Endothelial cell of umbilical vein (primary cell): ENCODE results near the gene SAMSN1. TPM values are rescaled to one million over a fixed set of nuclear protein-coding genes. Genes with fewer than 3 reads are reported as not detected.

Source experiments
- BruUV-seq: library from RNA; stranded (reverse); fragments of 400-500 nt; replicated peaks from 2 replicates; lab custom pipeline; 2021; lab: Mats Ljungman, UMichigan
- CTCF ChIA-PET: fragments of 300-600, 350-600 bp; sonication (Branson Sonifier 250); formaldehyde crosslinking; loops from one replicate; lab custom pipeline; 2021; ENCODE audit warnings: antibody characterized with exemption, inconsistent platforms; lab: Charles Lee
- POLR2A ChIA-PET: fragments of 300-600, 350-600 bp; sonication (Branson Sonifier 250); formaldehyde crosslinking; loops from one replicate; lab custom pipeline; 2021; ENCODE audit warnings: antibody characterized with exemption, inconsistent platforms; lab: Charles Lee
- DNase-seq: peaks from one replicate; pipeline ENCODE4 v3.0.0-alpha.2; 2011; ENCODE audit warnings: low read depth, low spot score
- FAIRE-seq: peaks from 2 replicates; lab custom pipeline; 2011; peaks lifted over from hg19 to GRCh38; lab: Jason Lieb, UNC
- H2AFZ ChIP-seq: 2 replicates; pipeline ENCODE4 v1.6.0; 2012; ENCODE audit warnings: low read depth, low read length, control low read depth, inconsistent platforms
- H3K27ac ChIP-seq: 2 replicates; pipeline ENCODE4 v1.5.1; 2011; ENCODE audit warnings: low read depth, mild to moderate bottlenecking, control low read depth, low read length, moderate library complexity; ENCODE audit not compliant: insufficient read depth
- H3K27me3 ChIP-seq, 2 experiments: 2 replicates each; pipeline versions ENCODE4 v1.6.0 to v1.6.1; 2011; ENCODE audit warnings: low read length in 2 of 2, mixed read lengths in 1 of 2; ENCODE audit not compliant: control insufficient read depth in 2 of 2, insufficient read depth in 2 of 2
- H3K36me3 ChIP-seq, 2 experiments: 2 replicates in 1 of 2; 3 replicates in 1 of 2; pipeline ENCODE4 v1.5.1; 2011; ENCODE audit warnings: low read length in 2 of 2, mild to moderate bottlenecking in 1 of 2, moderate library complexity in 1 of 2; ENCODE audit not compliant: control insufficient read depth in 2 of 2, insufficient read depth in 2 of 2; ENCODE audit errors: extremely low read depth in 1 of 2
- H3K4me1 ChIP-seq: 3 replicates; pipeline ENCODE4 v1.5.1; 2011; ENCODE audit warnings: mild to moderate bottlenecking, low read length; ENCODE audit not compliant: control insufficient read depth, insufficient read depth; ENCODE audit errors: extremely low read depth
- H3K4me2 ChIP-seq: 2 replicates; pipeline ENCODE4 v1.6.1; 2011; ENCODE audit warnings: low read length, control low read depth, mixed read lengths; ENCODE audit not compliant: insufficient read depth
- H3K4me3 ChIP-seq, 3 experiments: fragments of 200-600 bp in 1 of 3; sonication (generic), shearing (Covaris generic) in 1 of 3; replicated peaks in 1 of 3; 2 replicates each; pipeline ENCODE4 v1.5.1; 2011 to 2016; ENCODE audit warnings: control low read depth in 3 of 3, low read length in 3 of 3, mild to moderate bottlenecking in 2 of 3, inconsistent platforms in 1 of 3, low read depth in 1 of 3, moderate library complexity in 1 of 3; ENCODE audit not compliant: insufficient read depth in 1 of 3
- H3K79me2 ChIP-seq: 2 replicates; pipeline ENCODE4 v1.6.0; 2012; ENCODE audit warnings: low read length, inconsistent platforms; ENCODE audit not compliant: control insufficient read depth, insufficient read depth
- H3K9ac ChIP-seq: replicated peaks from 2 replicates; pipeline ENCODE3; 2011; ENCODE audit warnings: low read length, control low read depth; ENCODE audit not compliant: insufficient read depth; ENCODE audit errors: extremely low read depth
- H3K9me1 ChIP-seq: replicated peaks from 3 replicates; pipeline ENCODE4 v1.6.0; 2011; ENCODE audit warnings: mild to moderate bottlenecking, low read length; ENCODE audit not compliant: control insufficient read depth, insufficient read depth; ENCODE audit errors: extremely low read depth
- H3K9me3 ChIP-seq: replicated peaks from 2 replicates; pipeline ENCODE4 v1.5.1; 2012; ENCODE audit warnings: low read length, inconsistent platforms; ENCODE audit not compliant: control insufficient read depth, insufficient read depth
- H4K20me1 ChIP-seq: replicated peaks from 2 replicates; pipeline ENCODE3; 2011; ENCODE audit warnings: mild to moderate bottlenecking, low read length; ENCODE audit not compliant: control insufficient read depth, insufficient read depth; ENCODE audit errors: extremely low read depth
- CTCF ChIP-seq, 2 donors: IDR thresholded peaks; 1 replicate in 1 of 2; 2 replicates in 1 of 2; pipeline ENCODE4 v1.5.1; 2011; ENCODE audit warnings: low read length in 2 of 2, mild to moderate bottlenecking in 2 of 2, moderate library complexity in 2 of 2, control low read depth in 1 of 2, inconsistent platforms in 1 of 2, low read depth in 1 of 2; ENCODE audit not compliant: insufficient read depth in 1 of 2; ENCODE audit errors: extremely low read depth in 1 of 2
- EZH2 ChIP-seq: IDR thresholded peaks from 2 replicates; pipeline ENCODE4 v1.6.1; 2012; ENCODE audit warnings: borderline replicate concordance, low read depth, mild to moderate bottlenecking, moderate library complexity, low read length, inconsistent platforms; ENCODE audit not compliant: severe bottlenecking
- FOS ChIP-seq: IDR thresholded peaks from 2 replicates; pipeline ENCODE4 v1.6.1; 2011; ENCODE audit warnings: mild to moderate bottlenecking, low read length, moderate library complexity, borderline replicate concordance; ENCODE audit not compliant: insufficient read depth
- GATA2 ChIP-seq: IDR thresholded peaks from 2 replicates; pipeline ENCODE4 v1.7.0; 2011; ENCODE audit warnings: low read depth, mild to moderate bottlenecking, moderate library complexity, mixed read lengths, low read length; ENCODE audit not compliant: insufficient read length, insufficient read depth
- JUN ChIP-seq: IDR thresholded peaks from 2 replicates; pipeline ENCODE4 v1.6.1; 2011; ENCODE audit warnings: borderline replicate concordance, low read depth; ENCODE audit not compliant: insufficient read length, insufficient read depth
- MAX ChIP-seq: IDR thresholded peaks from 2 replicates; pipeline ENCODE4 v1.6.1; 2011; ENCODE audit not compliant: insufficient read depth, insufficient read length
- MYC ChIP-seq: IDR thresholded peaks from one replicate; pipeline ENCODE4 v1.6.1; 2011; ENCODE audit warnings: mild to moderate bottlenecking, low read depth, low read length
- POLR2A ChIP-seq: IDR thresholded peaks from 2 replicates; pipeline ENCODE4 v1.6.1; 2012; ENCODE audit warnings: low read depth, mild to moderate bottlenecking, control low read depth, low read length
- POLR2AphosphoS5 ChIP-seq: IDR thresholded peaks from 2 replicates; pipeline ENCODE4 v1.6.1; 2012; ENCODE audit warnings: low read depth, mild to moderate bottlenecking, control low read depth, low read length, moderate library complexity; ENCODE audit not compliant: insufficient read depth
- dilution Hi-C: fragments of 300-500 bp; cut with MboI; formaldehyde crosslinking; loops from one replicate; pipeline ENCODE4 v1.15.0; 2019; ENCODE audit warnings: low sequenced_read_pairs; ENCODE audit not compliant: extremely low pct_ligation_motif_present
- intact Hi-C: fragments of 100-400 bp; cut with micrococcal nuclease; formaldehyde crosslinking; loops from one replicate; pipeline ENCODE4 v1.10.0; 2022
- polyA plus RNA-seq, 4 experiments: library from polyadenylated mRNA; depleted of rRNA in 3 of 4; stranded (reverse) in 3 of 4; unstranded in 1 of 4; fragments of >200 nt; gene quantifications; 2 replicates each; pipeline versions ENCODE4 v1.2.1 to v1.2.3, GENCODE V29; 2011 to 2012; ENCODE audit warnings: missing spikeins in 1 of 4
- total RNA-seq: library from RNA; stranded (reverse); gene quantifications from 2 replicates; pipeline ENCODE4 v1.2.3, GENCODE V29; 2021

Gene SAMSN1
- total and polyA plus RNA-seq, 2 donors (not counting 3 experiments of a cell fraction or from before 2014, with no cell fraction given) = 2.5 to 5.3 TPM

- H3K9me1 ChIP-seq = no peaks in the 10 kb centered on the region
- no peaks in the 10 kb centered on the region for H3K79me2 ChIP-seq
- no peak overlapping the region for H3K4me2 ChIP-seq
- no peaks in the 10 kb centered on the region for H3K4me1 ChIP-seq
- dilution Hi-C loops = no loop called here
- H4K20me1 ChIP-seq = no peaks in the 10 kb centered on the region
- FAIRE-seq (no peak), DNase-seq (no peak)
- TF ChIP-seq FOS = no peak
- TF ChIP-seq JUN = no peak
- TF ChIP-seq MYC = no peak
- no peak for TF ChIP-seq POLR2AphosphoS5
- TF ChIP-seq CTCF (IDR thresholded peaks at IDR 0.05; ENCODE audit: extremely low read depth in 1 of 2, insufficient read depth in 1 of 2, low read depth in 1 of 2, low read length in 2 of 2) = no peak
- no peak for TF ChIP-seq POLR2A
- no peak for TF ChIP-seq EZH2
- no peak for TF ChIP-seq GATA2
- no peak for TF ChIP-seq MAX
- H3K4me3 ChIP-seq = no peak overlapping the region
- H3K9ac ChIP-seq = no peak overlapping the region
- POLR2A ChIA-PET = no interaction called here
- BruUV-seq = no TSS peak
- CTCF ChIA-PET = no interaction called here
- H3K27me3 ChIP-seq = no peaks in the 10 kb centered on the region
- H3K9me3 ChIP-seq = no peaks in the 10 kb centered on the region
- no peak overlapping the region for H2AFZ ChIP-seq
- no peak overlapping the region for H3K27ac ChIP-seq
- intact Hi-C loops = no loop called here
- H3K36me3 ChIP-seq = no peaks in the 10 kb centered on the region
Observed at GRCh38 chr21:14595449-14595848, 49.3 kb upstream of the SAMSN1 start.
